ENCODE measurements around the gene SORCS1.

DNA sequence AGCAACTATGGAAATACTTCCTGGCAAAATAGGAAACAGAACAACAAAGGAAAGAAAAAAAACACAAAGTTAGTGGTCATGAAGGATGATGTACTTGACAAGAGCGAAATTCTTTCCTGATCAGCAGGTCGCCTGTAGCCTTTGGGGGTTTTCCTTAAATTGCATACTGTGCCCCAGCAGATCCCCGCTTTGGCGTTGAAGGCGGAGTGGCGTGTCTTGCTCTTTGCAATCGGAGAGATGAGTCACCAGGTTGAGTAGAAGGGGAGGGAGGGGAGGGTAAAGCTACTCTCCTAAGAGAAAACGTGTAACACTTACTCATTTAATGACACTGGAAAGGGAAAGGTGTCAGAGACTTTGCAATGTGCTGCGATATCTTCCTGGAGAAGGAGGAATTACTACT lies 587.2 kb downstream of the SORCS1 start:
- TF ChIP-seq, protein P1, sequence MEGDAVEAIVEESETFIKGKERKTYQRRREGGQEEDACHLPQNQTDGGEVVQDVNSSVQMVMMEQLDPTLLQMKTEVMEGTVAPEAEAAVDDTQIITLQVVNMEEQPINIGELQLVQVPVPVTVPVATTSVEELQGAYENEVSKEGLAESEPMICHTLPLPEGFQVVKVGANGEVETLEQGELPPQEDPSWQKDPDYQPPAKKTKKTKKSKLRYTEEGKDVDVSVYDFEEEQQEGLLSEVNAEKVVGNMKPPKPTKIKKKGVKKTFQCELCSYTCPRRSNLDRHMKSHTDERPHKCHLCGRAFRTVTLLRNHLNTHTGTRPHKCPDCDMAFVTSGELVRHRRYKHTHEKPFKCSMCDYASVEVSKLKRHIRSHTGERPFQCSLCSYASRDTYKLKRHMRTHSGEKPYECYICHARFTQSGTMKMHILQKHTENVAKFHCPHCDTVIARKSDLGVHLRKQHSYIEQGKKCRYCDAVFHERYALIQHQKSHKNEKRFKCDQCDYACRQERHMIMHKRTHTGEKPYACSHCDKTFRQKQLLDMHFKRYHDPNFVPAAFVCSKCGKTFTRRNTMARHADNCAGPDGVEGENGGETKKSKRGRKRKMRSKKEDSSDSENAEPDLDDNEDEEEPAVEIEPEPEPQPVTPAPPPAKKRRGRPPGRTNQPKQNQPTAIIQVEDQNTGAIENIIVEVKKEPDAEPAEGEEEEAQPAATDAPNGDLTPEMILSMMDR (IDR thresholded peaks at IDR 0.05; ENCODE audit: low read depth, low read length, poor library complexity, severe bottlenecking) = no peak
- no peak for TF ChIP-seq EZH2phosphoT487 (IDR thresholded peaks at IDR 0.05; ENCODE audit: borderline replicate concordance, low read length)
